ENCODE measurements around the gene ABCB11. TPM values are rescaled to one million over a fixed set of nuclear protein-coding genes. Genes with fewer than 3 reads are reported as not detected.
A peak's percentile ranks its signal among the peaks of the same experiment; 100 is the strongest.

The ABCB11 gene
- total RNA-seq, 1 experiment from 2014 or later, result 1.3 TPM

DNA sequence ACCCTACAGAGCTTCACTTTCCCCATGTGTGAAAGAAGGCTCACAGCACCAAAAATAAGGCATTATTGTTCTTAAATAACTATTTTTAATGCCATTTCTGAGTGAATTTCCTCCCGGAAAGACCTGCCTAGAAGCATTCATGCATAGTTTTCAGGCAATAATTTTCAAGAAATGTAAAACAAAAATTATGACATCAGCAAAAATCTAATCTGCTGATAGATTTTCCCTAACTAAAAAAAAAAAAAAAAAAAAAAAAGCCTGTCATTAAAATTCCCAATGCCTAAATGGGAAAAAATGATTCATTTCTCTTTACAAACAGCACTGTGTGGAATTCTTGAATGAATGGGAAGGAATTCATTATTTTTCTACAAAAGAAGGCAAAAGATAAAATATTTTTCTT, 35.4 kb downstream of the ABCB11 start:
- BruUV-seq (replicated peaks), result no TSS peak
- TF ChIP-seq, protein P1, sequence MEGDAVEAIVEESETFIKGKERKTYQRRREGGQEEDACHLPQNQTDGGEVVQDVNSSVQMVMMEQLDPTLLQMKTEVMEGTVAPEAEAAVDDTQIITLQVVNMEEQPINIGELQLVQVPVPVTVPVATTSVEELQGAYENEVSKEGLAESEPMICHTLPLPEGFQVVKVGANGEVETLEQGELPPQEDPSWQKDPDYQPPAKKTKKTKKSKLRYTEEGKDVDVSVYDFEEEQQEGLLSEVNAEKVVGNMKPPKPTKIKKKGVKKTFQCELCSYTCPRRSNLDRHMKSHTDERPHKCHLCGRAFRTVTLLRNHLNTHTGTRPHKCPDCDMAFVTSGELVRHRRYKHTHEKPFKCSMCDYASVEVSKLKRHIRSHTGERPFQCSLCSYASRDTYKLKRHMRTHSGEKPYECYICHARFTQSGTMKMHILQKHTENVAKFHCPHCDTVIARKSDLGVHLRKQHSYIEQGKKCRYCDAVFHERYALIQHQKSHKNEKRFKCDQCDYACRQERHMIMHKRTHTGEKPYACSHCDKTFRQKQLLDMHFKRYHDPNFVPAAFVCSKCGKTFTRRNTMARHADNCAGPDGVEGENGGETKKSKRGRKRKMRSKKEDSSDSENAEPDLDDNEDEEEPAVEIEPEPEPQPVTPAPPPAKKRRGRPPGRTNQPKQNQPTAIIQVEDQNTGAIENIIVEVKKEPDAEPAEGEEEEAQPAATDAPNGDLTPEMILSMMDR (IDR thresholded peaks at IDR 0.05; ENCODE audit: unreplicated experiment), result no peak
- Mint-ChIP-seq H3K4me1 (ENCODE audit: low read depth, unreplicated experiment) (peaks cover 62% of the 10 kb centered on the region), H3K4me3 (ENCODE audit: low read depth, unreplicated experiment) (no peak overlapping the region), H3K36me3 (ENCODE audit: insufficient read depth, unreplicated experiment) (peaks cover 5% of the 10 kb centered on the region), H3K9me3 (ENCODE audit: low read depth, unreplicated experiment) (peaks cover 3% of the 10 kb centered on the region), H3K27ac (ENCODE audit: unreplicated experiment) (no peak overlapping the region), H3K27me3 (ENCODE audit: unreplicated experiment) (no peaks in the 10 kb centered on the region)
- CTCF ChIA-PET, result interaction anchor here (2.2 kb wide), 1 partner anchor 16 kb away, joined by 12 read pairs; no protein-coding TSS in a partner anchor
- intact Hi-C loops (cut with micrococcal nuclease; ENCODE audit: unreplicated experiment), result no loop called here
- DNase-seq, result no peak

- BruUV-seq (replicated peaks), result no TSS peak
- Mint-ChIP-seq H3K27ac (ENCODE audit: unreplicated experiment) (no peak overlapping the region), H3K27me3 (ENCODE audit: unreplicated experiment) (no peaks in the 10 kb centered on the region), H3K9me3 (ENCODE audit: low read depth, unreplicated experiment) (peaks cover 6% of the 10 kb centered on the region), H3K4me3 (ENCODE audit: low read depth, unreplicated experiment) (no peak overlapping the region), H3K36me3 (ENCODE audit: insufficient read depth, unreplicated experiment) (peaks cover 5% of the 10 kb centered on the region), H3K4me1 (ENCODE audit: low read depth, unreplicated experiment) (peaks cover 40% of the 10 kb centered on the region)
- CTCF ChIA-PET, result interaction anchor here (0.9 to 1.7 kb wide), 4 partner anchors 10 to 139 kb away, joined by 3 to 8 read pairs (median 4); no protein-coding TSS in a partner anchor
- no peak for DNase-seq
- TF ChIP-seq, protein P1 (IDR thresholded peaks at IDR 0.05; ENCODE audit: unreplicated experiment), result no peak
- intact Hi-C loops (cut with micrococcal nuclease; ENCODE audit: unreplicated experiment), result loop anchor here (2.0 kb wide), 1 partner anchor 17 kb away; no protein-coding TSS in a partner anchor
Observed at GRCh38 chr2:168993538-168993937, 37.6 kb downstream of the ABCB11 start.

DNA sequence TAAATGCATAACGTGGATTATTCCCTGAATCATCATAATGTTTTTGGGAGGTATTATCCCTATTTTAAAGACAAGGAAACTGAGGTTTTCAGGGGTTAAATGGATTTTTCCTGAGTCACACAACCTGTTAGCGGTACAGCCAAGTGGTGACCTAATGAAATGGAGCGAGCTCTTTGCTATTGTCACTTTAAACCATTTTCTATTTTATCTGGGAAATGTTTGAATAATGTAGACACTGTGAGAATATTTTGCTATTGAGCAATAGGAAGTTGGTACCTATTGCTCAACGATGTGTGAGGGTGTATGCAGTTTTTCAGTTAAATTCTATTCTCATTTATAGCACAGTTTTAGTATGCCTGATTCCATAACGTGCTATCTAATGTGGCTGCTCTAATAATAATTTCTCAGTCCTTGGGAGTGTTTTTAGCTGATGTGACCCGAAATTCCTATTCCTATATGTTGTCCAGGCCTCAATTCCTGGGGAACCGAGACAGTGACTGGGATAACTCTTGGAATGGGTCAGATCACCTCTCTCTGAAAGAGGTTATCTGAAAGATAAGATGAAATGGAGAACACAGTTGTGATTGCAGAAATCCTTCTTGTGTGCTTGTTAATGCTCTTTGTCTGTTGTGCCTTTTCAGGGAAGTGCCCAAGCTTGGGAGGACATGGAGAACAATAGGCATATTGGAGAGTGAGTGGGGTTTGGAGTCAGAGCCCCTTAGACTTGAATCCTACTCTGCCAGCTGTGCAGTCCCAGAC, 38.4 kb downstream of the ABCB11 start:
- no peak overlapping the region for H3K4me3 Mint-ChIP-seq (ENCODE audit: low read depth, unreplicated experiment)
- intact Hi-C loops (cut with micrococcal nuclease; ENCODE audit: unreplicated experiment), result loop anchor here (2.0 kb wide), 1 partner anchor 18 kb away; no protein-coding TSS in a partner anchor
- TF ChIP-seq, protein P1 (IDR thresholded peaks at IDR 0.05; ENCODE audit: unreplicated experiment), result no peak
- peak overlapping the region; percentile 34 for H3K27ac Mint-ChIP-seq (ENCODE audit: unreplicated experiment)
- CTCF ChIA-PET, result interaction anchor here (0.7 to 1.7 kb wide), 9 partner anchors 9 to 139 kb away, joined by 3 to 10 read pairs (median 4); no protein-coding TSS in a partner anchor
- no TSS peak for BruUV-seq (replicated peaks)
- H3K27me3 Mint-ChIP-seq (ENCODE audit: unreplicated experiment), result no peaks in the 10 kb centered on the region
- H3K9me3 Mint-ChIP-seq (ENCODE audit: low read depth, unreplicated experiment), result peaks cover 8% of the 10 kb centered on the region
- H3K4me1 Mint-ChIP-seq (ENCODE audit: low read depth, unreplicated experiment), result peaks cover 38% of the 10 kb centered on the region
- H3K36me3 Mint-ChIP-seq (ENCODE audit: insufficient read depth, unreplicated experiment), result peaks cover 5% of the 10 kb centered on the region
- DNase-seq, result no peak

GRCh38 chr2:168992026-168992425, 39.1 kb downstream of the ABCB11 start:
- peak overlapping the region; percentile 34 for H3K27ac Mint-ChIP-seq (ENCODE audit: unreplicated experiment)
- peaks cover 5% of the 10 kb centered on the region for H3K36me3 Mint-ChIP-seq (ENCODE audit: insufficient read depth, unreplicated experiment)
- TF ChIP-seq, protein P1 (IDR thresholded peaks at IDR 0.05; ENCODE audit: unreplicated experiment), result no peak
- CTCF ChIA-PET, result interaction anchor here (0.6 to 1.7 kb wide), 7 partner anchors 8 to 1072 kb away, joined by 3 to 10 read pairs (median 4); no protein-coding TSS in a partner anchor
- no peak for DNase-seq
- no peak overlapping the region for H3K4me3 Mint-ChIP-seq (ENCODE audit: low read depth, unreplicated experiment)
- peaks cover 5% of the 10 kb centered on the region for H3K9me3 Mint-ChIP-seq (ENCODE audit: low read depth, unreplicated experiment)
- H3K27me3 Mint-ChIP-seq (ENCODE audit: unreplicated experiment), result no peaks in the 10 kb centered on the region
- peaks cover 32% of the 10 kb centered on the region for H3K4me1 Mint-ChIP-seq (ENCODE audit: low read depth, unreplicated experiment)
- intact Hi-C loops (cut with micrococcal nuclease; ENCODE audit: unreplicated experiment), result loop anchor here (2.0 kb wide), 1 partner anchor 19 kb away; no protein-coding TSS in a partner anchor
- BruUV-seq (replicated peaks), result no TSS peak
